SH-SY5Y (cell line): ENCODE measurements around the gene HBA2.

Source experiments
- GATA2 ChIP-seq: IDR thresholded peaks from 2 replicates; pipeline ENCODE4 v1.6.1; 2011; ENCODE audit warnings: mild to moderate bottlenecking, low read depth, low read length
- GATA3 ChIP-seq: IDR thresholded peaks from 2 replicates; pipeline ENCODE4 v1.6.1; 2011; ENCODE audit warnings: low read depth, mild to moderate bottlenecking, low read length, moderate library complexity

DNA sequence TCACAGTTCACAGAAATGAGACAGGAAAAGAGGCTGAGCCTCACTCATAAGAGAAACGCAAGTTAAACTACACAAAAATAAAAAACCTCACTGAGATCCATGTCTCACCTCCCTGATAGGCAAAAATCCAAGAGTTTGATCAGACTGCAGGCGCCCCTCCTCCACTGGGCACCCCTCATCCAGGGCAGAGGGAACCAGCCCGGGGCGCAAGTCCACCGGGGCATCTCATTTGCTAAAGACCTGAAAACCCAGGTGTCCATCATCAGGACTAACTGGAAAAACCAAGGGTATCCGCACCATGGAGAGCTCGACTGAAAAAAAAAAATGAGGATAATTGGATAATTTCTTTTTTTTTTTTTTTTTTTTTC is 17.7 kb upstream of the HBA2 start:
- TF ChIP-seq GATA2 (no peak), GATA3 (no peak)
